SU-DHL-6 (cell line): ENCODE results near the gene URGCP.

ENCODE experiments used
- CTCF ChIP-seq: fragments of 200-600 bp; sonication (generic); IDR thresholded peaks from one replicate; pipeline ENCODE4 v1.5.1; 2017; ENCODE audit warnings: antibody characterized with exemption, mild to moderate bottlenecking, low read length, moderate library complexity; ENCODE audit not compliant: insufficient read depth, poor library complexity, severe bottlenecking
- EZH2phosphoT487 ChIP-seq: fragments of 200-600 bp; sonication (generic), shearing (Covaris generic); conservative IDR thresholded peaks from 2 replicates; pipeline ENCODE4 v1.6.1; 2018; ENCODE audit warnings: mild to moderate bottlenecking, antibody characterized with exemption, low read length, moderate library complexity, mixed read lengths

- TF ChIP-seq CTCF (no peak), EZH2phosphoT487 (no peak)
Observed at GRCh38 chr7:43847496-43847895, 58.9 kb downstream of the URGCP start.
